HL-60/S4 treated with phorbol 12-myristate 13-acetate at 8.2 ng/mL for 4 days and 3 days (cell line): ENCODE data around the gene TSPAN17.

Experiments
- in situ Hi-C: fragments of 300-500 bp; cut with MboI; formaldehyde crosslinking; loops from 2 replicates; pipeline ENCODE4 v1.15.0; 2022; ENCODE audit warnings: low sequenced_read_pairs

TSPAN17 gene

GRCh38 chr5:176642675-176643490, 4.4 kb upstream of the TSPAN17 start:
- in situ Hi-C loops, result no loop called here

DNA sequence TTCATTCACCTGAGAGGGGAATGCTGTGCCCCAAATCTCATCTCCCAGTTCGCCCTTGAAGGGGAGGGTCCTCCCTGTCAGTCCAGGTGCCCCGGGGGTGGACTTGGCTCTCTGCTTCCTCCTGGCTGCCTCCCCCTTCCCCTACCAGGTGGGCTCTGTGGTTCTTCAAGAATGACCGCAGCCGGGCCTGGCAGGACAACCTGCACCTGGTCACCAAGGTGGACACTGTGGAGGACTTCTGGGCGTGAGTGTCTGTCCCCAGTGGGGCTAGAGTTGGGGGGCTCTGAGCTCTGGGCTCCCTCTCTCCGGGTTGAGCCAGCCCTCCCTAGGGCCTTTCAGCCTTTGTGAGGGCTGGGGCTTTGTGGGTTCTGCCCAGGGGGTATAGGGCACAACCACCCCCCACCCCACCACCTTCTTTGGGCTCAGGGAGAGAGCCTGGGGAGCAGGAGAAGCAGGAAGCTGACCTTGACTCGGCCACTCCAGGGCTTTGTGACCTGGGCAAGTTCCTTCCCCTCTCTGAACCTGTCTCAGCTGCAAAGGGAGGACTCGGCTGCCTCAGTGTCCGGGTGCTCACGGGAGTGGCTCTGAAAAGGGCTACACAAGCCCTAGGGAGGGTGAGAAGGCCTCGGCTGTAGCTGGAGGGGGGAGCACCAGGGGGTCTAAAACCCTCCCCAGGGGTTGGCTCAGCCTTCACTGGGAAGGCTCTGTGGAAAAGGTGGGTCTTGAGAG, 3.6 kb upstream of the TSPAN17 start:
- in situ Hi-C loops, result no loop called here

DNA sequence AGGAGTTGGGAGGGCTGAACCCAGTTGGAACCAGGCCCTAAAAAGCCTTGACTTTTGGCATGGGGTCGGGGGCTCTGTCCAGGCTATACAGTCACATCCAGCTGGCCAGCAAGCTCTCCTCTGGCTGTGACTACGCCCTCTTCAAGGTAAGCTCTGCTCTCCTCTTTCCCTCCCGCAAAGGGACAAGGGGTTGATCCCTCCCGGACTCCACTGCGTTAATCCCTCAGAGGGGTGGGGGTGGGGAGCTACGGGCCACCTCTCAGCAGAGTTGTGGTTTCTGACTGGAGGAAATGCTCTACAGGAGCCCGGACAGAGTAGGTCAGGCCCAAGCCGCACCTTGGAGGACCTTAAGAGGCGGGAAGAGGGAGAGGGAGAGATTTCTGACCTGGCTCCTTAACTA, 3.0 kb upstream of the TSPAN17 start:
- in situ Hi-C loops, result no loop called here

DNA sequence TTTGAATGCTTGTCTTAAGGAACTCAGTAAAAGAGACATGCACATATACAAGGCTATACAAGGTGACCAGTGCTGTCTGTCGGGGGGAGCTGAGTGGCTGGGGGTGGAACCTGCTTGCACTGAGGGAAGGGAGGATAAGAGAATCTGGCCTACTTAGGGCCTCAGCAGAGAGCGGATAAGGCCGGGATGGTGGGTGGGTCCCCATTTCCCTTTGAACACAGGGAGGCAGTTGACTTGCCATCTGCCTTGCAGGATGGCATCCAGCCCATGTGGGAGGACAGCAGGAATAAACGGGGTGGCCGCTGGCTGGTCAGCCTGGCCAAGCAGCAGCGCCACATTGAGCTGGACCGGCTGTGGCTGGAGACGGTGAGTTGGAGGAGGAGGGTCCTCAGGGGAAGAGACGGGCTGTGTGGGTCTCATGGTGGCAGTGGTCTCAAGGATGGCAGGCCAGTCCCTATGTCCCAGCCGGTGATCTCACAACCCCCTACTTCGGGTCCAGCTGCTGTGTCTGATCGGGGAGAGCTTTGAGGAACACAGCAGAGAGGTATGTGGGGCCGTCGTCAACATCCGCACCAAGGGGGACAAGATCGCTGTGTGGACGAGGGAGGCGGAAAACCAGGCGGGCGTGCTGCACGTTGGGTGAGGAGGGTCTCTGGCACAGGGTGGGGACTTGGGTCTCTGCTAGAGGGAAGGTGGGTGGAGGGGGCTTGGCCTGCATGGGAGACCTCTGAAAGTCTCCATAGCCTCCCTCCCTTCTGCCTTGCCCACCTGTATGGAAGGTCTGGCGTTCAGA, 2.2 kb upstream of the TSPAN17 start:
- in situ Hi-C loops, result no loop called here

DNA sequence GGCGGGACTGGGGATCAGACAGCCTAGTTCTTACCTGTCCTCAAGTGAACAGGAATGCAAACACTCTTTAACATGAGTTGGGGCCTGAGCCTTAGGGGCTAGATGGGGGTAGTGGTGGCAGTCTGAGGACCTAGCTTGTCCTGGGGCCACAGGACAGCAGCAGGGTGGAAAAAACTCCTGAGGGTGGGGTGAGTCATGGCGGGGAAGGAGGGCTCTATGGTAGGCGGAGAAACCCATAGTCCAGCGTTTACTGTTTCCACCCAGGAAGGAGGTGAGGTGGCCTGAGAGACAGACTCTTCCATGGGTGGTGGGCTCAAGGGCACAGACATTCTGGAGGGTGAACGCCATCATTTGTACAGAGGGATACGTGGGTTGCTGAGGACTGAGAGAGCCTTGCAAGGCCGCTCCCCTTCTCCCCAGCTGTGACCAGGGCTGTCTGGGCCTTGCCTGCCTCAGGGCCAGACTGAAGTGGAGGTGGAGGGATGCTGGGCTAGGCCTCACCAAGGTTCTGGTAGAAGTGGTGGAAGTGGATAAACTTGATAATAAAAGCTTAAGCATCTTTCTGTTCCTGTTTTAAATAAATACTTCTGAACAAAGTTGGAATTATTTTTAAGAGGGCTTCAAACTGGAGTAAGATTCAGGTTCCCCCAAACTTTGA, 1.1 kb upstream of the TSPAN17 start:
- in situ Hi-C loops, result no loop called here

DNA sequence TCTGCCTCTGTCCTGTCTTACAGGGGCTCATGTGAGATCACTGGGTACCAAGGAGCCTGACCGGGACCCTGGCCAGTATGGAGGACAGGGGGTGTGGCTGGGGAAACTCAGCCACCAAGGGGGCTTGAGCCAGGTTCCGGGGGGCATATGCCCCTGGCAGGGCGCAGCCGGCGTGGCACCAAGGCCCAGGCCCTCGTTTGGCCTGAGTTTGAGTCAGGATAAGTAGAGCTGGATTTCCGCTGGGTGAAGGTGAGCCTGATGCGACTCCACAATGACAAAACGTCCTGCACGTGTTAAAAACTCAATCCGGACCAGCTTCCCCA, 616 bp upstream of the TSPAN17 start:
- in situ Hi-C loops, result no loop called here

GRCh38 chr5:176647843-176648473, 674 bp downstream of the TSPAN17 start:
- in situ Hi-C loops, result no loop called here

DNA sequence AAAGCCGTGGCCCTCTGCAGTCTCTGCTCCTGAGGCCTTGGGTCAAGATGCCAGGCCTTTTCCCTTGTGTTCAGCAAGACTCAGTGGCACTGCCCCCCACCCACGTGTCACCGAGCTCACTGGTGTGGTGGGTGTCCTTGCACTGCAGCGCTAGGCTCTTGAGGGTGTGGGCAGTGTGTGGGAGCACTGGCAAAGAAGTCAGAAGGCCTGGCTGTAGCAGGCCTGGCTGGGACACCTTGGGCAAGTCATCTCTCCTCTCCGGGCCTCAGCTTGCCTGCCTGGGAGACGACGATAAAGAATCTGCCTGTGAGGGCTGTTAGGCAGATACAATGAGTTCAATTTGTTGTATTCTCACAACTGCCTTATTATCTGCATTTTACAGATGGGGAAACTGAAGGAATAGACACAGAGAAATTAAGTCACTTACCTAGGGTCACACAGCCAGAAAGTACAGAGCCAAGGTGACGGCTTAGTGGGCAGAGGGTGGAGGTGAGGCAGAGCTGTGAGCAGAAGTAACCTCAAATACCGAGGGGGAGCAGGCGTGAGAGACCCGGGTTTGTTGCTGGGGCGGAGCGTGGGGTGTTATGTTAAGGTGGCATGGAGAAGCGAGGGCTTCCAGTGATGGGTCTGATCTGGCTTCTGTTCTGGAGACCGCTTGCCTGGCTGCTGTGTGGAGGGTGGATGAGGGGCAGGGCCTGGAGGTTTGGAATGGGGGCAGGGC, 1.4 kb downstream of the TSPAN17 start:
- in situ Hi-C loops, result no loop called here

- in situ Hi-C loops, result loop anchor here (25.0 kb wide), 2 partner anchors 312 to 462 kb away; no protein-coding TSS in a partner anchor
Measured at GRCh38 chr5:176650354-176650884, 3.1 kb downstream of the TSPAN17 start.

GRCh38 chr5:176651472-176651980, 4.2 kb downstream of the TSPAN17 start:
- in situ Hi-C loops, result loop anchor here (25.0 kb wide), 2 partner anchors 311 to 461 kb away; no protein-coding TSS in a partner anchor

DNA sequence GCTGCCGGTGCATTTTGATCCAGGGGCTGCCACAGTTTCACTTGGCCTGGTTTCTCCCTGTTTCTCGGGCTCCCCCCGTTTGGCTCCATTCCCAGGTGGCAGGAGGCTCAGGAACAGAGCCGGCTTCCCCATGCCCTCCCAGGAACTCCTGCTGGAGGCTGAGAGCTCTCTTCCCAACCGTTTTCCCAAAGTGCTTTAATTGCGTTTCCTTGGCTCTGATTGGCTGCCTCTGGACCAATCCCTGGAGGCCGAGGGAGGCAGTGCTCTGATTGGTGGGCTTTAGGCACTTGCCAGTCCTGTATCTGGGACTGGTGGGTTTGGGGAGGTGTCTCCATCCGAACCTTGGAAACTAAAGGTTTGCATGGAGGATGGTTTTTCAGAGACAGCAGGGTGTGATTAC, 4.9 kb downstream of the TSPAN17 start:
- in situ Hi-C loops, result loop anchor here (25.0 kb wide), 2 partner anchors 310 to 460 kb away; no protein-coding TSS in a partner anchor

- in situ Hi-C loops, result loop anchor here (25.0 kb wide), 2 partner anchors 309 to 459 kb away; no protein-coding TSS in a partner anchor
Measured at GRCh38 chr5:176653401-176654385, 6.4 kb downstream of the TSPAN17 start.

DNA sequence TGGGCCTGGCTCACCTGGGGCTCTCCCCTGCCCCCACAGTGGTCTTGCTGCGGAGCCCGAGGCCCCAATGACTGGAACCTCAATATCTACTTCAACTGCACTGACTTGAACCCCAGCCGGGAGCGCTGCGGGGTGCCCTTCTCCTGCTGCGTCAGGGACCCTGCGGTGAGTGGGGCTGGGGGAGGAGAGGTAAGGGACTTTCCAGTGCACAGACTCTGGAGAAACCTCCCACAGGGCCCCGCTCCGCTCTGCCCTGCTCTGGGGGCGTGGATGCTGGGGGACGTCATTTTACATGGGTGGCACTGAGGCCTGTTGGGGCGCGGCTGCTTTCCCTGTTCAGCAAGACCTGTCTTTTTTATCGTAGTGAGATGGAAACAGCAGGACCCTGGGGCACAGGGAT, 7.6 kb downstream of the TSPAN17 start:
- in situ Hi-C loops, result loop anchor here (25.0 kb wide), 2 partner anchors 307 to 457 kb away; no protein-coding TSS in a partner anchor

- in situ Hi-C loops, result loop anchor here (25.0 kb wide), 2 partner anchors 306 to 456 kb away; no protein-coding TSS in a partner anchor
Measured at GRCh38 chr5:176656467-176656990, 9.2 kb downstream of the TSPAN17 start.

- in situ Hi-C loops, result loop anchor here (25.0 kb wide), 2 partner anchors 304 to 454 kb away; no protein-coding TSS in a partner anchor
Measured at GRCh38 chr5:176658007-176658599, 10.8 kb downstream of the TSPAN17 start.

- in situ Hi-C loops, result loop anchor here (25.0 kb wide), 2 partner anchors 303 to 453 kb away; no protein-coding TSS in a partner anchor
Measured at GRCh38 chr5:176658817-176659511, 11.7 kb downstream of the TSPAN17 start.
